HFF-Myc (cell line): ENCODE data around the gene MLLT3.

Source experiments
- DNase-seq: peaks from one replicate; pipeline ENCODE4 v3.0.0-alpha.2; 2011; ENCODE audit warnings: low read depth; ENCODE audit errors: extremely low read depth
- H3K4me3 ChIP-seq: replicated peaks from 2 replicates; pipeline ENCODE4 v1.5.1; 2011; ENCODE audit warnings: low read depth, mild to moderate bottlenecking, control low read depth, low read length
- TF ChIP-seq, protein P1 (sequence below): IDR thresholded peaks from 2 replicates; pipeline ENCODE4 v1.5.1; 2012; ENCODE audit warnings: mild to moderate bottlenecking, low read depth, low read length, control low read depth; ENCODE audit errors: missing control alignments

The MLLT3 gene

DNA sequence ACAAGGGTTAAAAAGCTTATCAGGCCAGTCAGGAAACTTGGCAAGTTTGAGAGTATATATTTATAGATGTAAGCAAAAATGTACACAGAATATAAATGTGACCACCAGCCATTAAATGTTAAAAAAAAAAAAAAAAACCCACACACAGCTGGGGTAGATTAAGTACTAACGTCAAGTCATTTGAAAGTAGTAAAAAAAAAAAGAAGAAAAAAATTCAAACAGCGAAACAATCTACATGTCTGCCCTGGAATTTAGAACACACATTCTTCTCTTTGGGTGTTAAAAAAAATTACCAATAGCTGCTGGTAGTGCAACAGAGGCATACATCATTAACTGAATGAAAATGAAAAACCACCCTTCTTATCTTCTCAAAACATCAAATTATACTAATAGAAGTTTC lies 269.7 kb downstream of the MLLT3 start:
- H3K4me3 ChIP-seq, result no peak overlapping the region
- TF ChIP-seq, protein P1, sequence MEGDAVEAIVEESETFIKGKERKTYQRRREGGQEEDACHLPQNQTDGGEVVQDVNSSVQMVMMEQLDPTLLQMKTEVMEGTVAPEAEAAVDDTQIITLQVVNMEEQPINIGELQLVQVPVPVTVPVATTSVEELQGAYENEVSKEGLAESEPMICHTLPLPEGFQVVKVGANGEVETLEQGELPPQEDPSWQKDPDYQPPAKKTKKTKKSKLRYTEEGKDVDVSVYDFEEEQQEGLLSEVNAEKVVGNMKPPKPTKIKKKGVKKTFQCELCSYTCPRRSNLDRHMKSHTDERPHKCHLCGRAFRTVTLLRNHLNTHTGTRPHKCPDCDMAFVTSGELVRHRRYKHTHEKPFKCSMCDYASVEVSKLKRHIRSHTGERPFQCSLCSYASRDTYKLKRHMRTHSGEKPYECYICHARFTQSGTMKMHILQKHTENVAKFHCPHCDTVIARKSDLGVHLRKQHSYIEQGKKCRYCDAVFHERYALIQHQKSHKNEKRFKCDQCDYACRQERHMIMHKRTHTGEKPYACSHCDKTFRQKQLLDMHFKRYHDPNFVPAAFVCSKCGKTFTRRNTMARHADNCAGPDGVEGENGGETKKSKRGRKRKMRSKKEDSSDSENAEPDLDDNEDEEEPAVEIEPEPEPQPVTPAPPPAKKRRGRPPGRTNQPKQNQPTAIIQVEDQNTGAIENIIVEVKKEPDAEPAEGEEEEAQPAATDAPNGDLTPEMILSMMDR, result no peak
- DNase-seq, result no peak

DNA sequence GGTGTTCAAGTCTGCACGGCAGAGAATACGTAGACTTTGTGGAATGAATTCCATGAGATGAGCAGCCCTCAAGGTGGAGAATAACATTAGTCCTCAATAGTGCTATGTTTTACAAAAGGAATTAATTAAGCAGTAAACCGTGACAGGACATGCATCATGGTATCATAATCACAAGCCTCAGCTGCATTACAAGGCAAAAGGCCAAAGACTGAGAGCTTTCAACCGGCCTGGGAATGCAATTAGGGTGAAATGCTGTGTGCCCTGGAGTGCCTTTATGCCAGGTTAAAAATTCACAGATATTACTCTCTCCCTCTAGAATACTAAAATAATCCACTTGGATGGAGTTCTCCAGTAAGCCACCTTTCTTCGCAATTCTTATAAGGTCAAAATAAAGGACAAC lies 270.6 kb downstream of the MLLT3 start:
- no peak overlapping the region for H3K4me3 ChIP-seq
- TF ChIP-seq, protein P1, result no peak
- no peak for DNase-seq

DNA sequence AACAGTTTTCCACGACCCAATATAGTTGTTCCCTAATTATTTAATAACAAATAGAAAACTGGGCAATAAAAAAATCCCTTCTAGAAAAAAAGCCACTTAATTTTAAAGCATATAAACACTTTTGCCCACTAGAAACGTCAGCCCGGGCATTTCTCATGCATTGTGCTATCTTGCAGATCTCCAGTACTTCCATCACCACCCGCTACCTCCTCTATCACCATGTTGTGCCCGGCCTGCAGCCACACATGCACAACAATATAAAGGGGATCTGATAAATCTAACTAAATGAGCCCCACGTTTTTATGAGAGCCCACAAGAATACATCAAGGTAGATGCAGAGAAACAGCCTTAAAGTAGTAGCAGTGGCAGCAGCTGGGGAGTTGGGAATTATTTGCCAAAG lies 272.7 kb downstream of the MLLT3 start:
- H3K4me3 ChIP-seq, result no peak overlapping the region
- TF ChIP-seq, protein P1, result no peak
- DNase-seq, result no peak

DNA sequence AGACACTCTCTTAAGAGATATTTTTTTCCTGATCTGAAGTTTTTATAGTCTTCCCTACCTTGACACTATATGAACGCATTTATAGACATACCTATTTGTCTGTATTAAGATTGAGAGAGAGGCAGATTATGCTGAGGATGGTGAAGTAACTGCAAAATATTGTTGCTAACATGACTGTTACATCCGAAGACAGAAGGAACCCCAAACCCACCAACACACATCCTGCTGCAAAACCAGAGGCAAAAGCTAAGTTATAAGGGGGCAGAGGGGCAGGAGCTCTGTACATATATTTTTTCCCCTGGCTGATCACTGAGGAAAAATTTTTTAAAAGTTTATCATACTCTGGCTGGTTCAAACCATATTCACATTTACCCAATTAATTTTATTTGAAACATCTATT lies 279.0 kb downstream of the MLLT3 start:
- H3K4me3 ChIP-seq, result no peak overlapping the region
- TF ChIP-seq, protein P1, result no peak
- no peak for DNase-seq

DNA sequence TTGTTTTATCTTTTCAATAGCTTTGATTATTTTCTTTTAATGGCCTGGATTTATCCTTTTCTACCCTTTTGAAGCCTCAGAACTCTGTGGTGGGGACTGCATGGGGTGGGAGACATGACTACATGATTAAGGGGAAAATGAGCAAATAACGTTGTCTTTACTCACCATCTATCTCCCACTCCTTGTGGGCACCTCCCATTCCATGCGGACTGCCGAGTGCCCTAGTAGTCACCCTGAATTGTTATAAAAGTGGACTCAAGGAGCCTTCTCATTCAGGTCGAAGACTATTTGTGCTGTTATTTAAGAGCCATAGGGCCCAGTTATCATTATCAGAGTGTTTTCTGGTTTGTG lies 281.8 kb downstream of the MLLT3 start:
- H3K4me3 ChIP-seq, result no peak overlapping the region
- TF ChIP-seq, protein P1, result no peak
- DNase-seq, result no peak

DNA sequence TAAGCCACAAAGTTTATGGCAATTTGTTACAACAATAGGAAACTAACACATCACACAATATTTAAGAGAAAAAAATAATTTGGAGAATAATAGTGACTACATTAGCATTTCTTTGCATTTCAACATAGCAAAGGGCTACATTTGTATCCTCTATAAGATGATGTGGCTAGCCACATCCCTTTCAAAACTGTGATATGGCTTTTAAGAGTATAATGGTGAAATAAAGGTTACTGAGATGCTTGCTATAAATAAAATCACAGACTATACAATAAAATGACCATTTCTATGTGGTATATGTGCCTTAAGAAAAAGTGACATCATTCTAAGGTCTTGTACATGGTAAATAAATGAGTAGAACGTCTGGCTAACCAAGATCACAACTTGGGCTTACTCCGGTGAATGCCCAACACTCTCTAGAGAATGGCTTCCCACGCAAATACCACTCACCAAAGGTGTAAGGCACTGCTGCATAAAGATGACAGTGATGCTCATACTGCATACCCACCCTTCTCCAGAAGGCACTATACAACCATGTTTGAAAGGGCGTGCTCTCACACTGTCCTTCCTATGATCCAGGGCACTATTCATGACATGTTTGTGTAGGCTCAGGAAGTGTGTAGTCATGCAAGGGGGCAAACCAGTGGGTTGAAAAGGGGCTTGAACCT lies 286.5 kb downstream of the MLLT3 start:
- DNase-seq, result no peak
- TF ChIP-seq, protein P1, result no peak
- no peak overlapping the region for H3K4me3 ChIP-seq

DNA sequence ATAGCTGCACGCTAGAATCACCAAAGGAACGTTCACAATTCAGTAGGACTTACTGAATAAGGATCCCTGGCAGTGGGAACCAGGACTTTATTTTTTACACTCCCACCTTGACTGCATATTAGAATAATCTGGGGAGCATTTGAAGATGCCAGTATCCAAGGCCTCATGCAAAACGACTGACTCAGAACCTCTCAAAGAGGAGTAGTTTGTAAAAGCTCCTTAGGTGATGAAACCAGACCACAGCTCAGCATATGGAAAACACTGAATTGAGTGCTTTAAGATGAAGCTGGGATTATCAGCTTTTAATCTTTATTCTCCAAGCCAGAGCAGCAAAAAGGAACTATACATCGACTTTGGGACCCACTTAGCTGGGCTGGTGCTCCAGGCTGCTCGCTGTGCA lies 288.3 kb downstream of the MLLT3 start:
- TF ChIP-seq, protein P1, result no peak
- DNase-seq, result no peak
- no peak overlapping the region for H3K4me3 ChIP-seq
